ENCODE data around the gene MITF.

DNA sequence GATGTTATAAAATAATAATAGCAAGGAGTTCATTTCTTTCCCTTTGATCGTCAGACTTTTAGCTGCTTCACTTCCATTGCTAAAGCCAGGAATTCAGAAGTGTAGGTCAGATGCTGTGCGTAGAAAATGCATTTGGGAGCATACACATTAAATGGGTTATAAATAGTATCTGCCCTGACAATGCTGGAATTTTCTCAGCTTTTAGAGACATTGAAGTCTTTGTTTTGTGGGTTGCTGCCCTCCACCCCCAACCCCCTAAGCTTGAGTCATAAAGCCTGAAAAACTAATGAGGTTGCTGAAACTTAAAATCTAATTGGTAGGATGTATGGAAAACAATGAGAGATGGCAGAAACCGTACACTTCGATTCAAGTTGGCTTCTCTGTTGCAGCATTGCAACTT is 81.9 kb downstream of the MITF start:
- TF ChIP-seq, protein P1, sequence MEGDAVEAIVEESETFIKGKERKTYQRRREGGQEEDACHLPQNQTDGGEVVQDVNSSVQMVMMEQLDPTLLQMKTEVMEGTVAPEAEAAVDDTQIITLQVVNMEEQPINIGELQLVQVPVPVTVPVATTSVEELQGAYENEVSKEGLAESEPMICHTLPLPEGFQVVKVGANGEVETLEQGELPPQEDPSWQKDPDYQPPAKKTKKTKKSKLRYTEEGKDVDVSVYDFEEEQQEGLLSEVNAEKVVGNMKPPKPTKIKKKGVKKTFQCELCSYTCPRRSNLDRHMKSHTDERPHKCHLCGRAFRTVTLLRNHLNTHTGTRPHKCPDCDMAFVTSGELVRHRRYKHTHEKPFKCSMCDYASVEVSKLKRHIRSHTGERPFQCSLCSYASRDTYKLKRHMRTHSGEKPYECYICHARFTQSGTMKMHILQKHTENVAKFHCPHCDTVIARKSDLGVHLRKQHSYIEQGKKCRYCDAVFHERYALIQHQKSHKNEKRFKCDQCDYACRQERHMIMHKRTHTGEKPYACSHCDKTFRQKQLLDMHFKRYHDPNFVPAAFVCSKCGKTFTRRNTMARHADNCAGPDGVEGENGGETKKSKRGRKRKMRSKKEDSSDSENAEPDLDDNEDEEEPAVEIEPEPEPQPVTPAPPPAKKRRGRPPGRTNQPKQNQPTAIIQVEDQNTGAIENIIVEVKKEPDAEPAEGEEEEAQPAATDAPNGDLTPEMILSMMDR (IDR thresholded peaks at IDR 0.05), result no peak
- TF ChIP-seq POLR2A (IDR thresholded peaks at IDR 0.05), result no peak
